Right lobe of liver (tissue), 6 donors: ENCODE results near the gene CPNE4. TPM values are rescaled to one million over a fixed set of nuclear protein-coding genes. Genes with fewer than 3 reads are reported as not detected.

Experiments
- ATAC-seq, 4 donors: fragments of 200-7000 bp; cut with Tn5 transposase; one replicate each; pipeline ENCODE4 v1.9.1; 2020; ENCODE audit warnings: mild to moderate bottlenecking in 4 of 4, moderate library complexity in 4 of 4
- DNase-seq, 3 donors: peaks; one replicate each; pipeline ENCODE4 v3.0.0-alpha.2; 2020
- H3K27ac ChIP-seq, 3 donors: fragments of 200-600 bp; one replicate each; pipeline ENCODE4 v1.8.0; 2022
- H3K27me3 ChIP-seq, 2 donors: fragments of 200-600 bp; one replicate each; pipeline ENCODE4 v1.8.0; 2022
- H3K36me3 ChIP-seq, 4 donors: fragments of 200-600 bp; sonication (generic) in 1 of 4; one replicate each; pipeline versions ENCODE4 v1.5.1 to v1.8.0; 2017 to 2022; ENCODE audit warnings: control low read depth in 1 of 4
- H3K4me1 ChIP-seq, 4 donors: fragments of 200-600 bp; sonication (generic) in 1 of 4; one replicate each; pipeline versions ENCODE4 v1.5.1 to v1.8.0; 2017 to 2022; ENCODE audit warnings: control low read depth in 1 of 4
- H3K4me3 ChIP-seq, 3 donors: fragments of 200-600 bp; one replicate each; pipeline ENCODE4 v1.8.0; 2022
- H3K9me3 ChIP-seq, 4 donors: fragments of 200-600 bp; sonication (generic) in 1 of 4; one replicate each; pipeline versions ENCODE4 v1.5.1 to v1.8.0; 2017 to 2022; ENCODE audit warnings: control low read depth in 1 of 4
- CTCF ChIP-seq, 4 donors: fragments of 200-600 bp in 3 of 4; fragments of 450-650 bp in 1 of 4; IDR thresholded peaks; one replicate each; pipeline versions ENCODE4 v1.5.1 to v1.8.0; 2016 to 2022; ENCODE audit warnings: antibody characterized with exemption in 4 of 4, mild to moderate bottlenecking in 2 of 4
- POLR2A ChIP-seq: fragments of 450-650 bp; IDR thresholded peaks from one replicate; pipeline ENCODE4 v1.6.1; 2017; ENCODE audit warnings: antibody characterized with exemption, mild to moderate bottlenecking
- WGBS: methylation state at CpG from one replicate; pipeline ENCODE4 v1.1.6; 2018; ENCODE audit warnings: low coverage, low lambda C conversion rate; ENCODE audit not compliant: insufficient coverage; ENCODE audit errors: missing lambda C conversion rate; 5-methylcytosine and 5-hydroxymethylcytosine counted together
- intact Hi-C, 2 donors: fragments of 100-400 bp; cut with DNase I; formaldehyde crosslinking; loops; one replicate each; pipeline versions ENCODE4 v1.11.2 to v1.14.1; 2022
- total RNA-seq, 6 experiments: library from RNA; depleted of rRNA in 2 of 6; stranded (reverse); fragments of >200 nt in 2 of 6; fragmentation: NEBNext Ultra II Directional in 3 of 6; extraction: Animal tissue kit (Norgen Biotek cat#: 25700) in 3 of 6; gene quantifications; one replicate each; pipeline versions ENCODE4 v1.1.0 to v1.2.4, GENCODE V29; 2016 to 2023
- donor health status: DM: no; HTN: yes; CAD: no.
- donor health status: DM: no; HTN: no; CAD: no.
- donor health status: DM: no; HTN: no; CAD: no.
- donor health status: DM: no; HTN: yes; CAD: no.
- donor health status: DM: no; HTN: yes; CAD: no.

The CPNE4 gene
- total RNA-seq, 6 experiments from 2014 or later: not detected

- Histone ChIP-seq H3K27me3 (no peaks in the 10 kb centered on the region), H3K27ac (no peak overlapping the region), H3K36me3 (no peaks in the 10 kb centered on the region), H3K4me3 (no peak overlapping the region), H3K4me1 (no peaks in the 10 kb centered on the region), H3K9me3 (no peaks in the 10 kb centered on the region)
- no peak for DNase-seq
- intact Hi-C loops: no loop called here
- TF ChIP-seq CTCF (IDR thresholded peaks at IDR 0.05) (no peak), POLR2A (no peak)
- ATAC-seq: no peak
- no CpG with 5 or more reads among the region's 1 CpG for WGBS
Observed at GRCh38 chr3:131591394-131592014, 443.3 kb downstream of the CPNE4 start.

DNA sequence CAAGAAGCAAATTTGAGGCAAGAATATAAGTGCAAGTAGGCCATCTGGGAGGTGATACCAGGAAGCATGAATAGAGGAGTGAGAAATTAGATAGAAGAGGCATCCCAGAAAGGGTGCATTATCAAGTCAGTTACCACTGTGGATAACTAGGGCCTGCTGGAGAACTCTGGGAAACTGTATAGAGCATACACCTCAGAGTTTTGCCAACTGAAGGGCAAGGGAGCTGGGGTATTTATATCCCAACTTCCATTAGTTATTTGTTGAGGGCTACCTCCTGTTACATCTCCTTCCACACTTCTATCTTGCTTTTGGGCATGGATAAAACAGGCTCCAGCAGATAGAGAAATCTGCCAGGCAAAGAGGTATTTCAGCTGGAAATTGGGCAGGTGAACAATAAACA, 448.5 kb downstream of the CPNE4 start:
- intact Hi-C loops: no loop called here
- no peaks in the 10 kb centered on the region for H3K27me3 ChIP-seq
- H3K4me3 ChIP-seq: no peak overlapping the region
- no peaks in the 10 kb centered on the region for H3K4me1 ChIP-seq
- H3K27ac ChIP-seq: no peak overlapping the region
- no peak for DNase-seq
- H3K9me3 ChIP-seq: no peaks in the 10 kb centered on the region
- TF ChIP-seq CTCF (IDR thresholded peaks at IDR 0.05) (no peak), POLR2A (no peak)
- no peaks in the 10 kb centered on the region for H3K36me3 ChIP-seq
- ATAC-seq: no peak

DNA sequence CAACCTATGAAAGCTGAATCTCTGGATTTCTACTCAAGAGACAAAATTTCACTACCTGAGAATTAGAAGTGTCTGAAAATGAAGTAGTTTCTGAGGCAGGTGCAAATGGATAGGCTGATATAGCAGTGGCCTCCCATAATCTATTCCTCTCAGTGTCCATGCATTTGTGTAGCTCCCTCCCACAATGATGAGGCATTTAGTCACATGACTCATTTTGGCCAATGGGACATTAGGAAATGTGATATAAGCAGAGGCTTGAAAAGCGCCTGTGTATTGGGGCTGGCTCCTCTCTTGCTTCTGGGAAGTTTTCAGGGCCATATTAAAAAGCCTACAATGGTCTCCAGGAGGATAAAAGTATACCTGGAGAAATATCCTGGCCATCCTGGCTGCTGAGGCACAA, 452.4 kb downstream of the CPNE4 start:
- H3K27me3 ChIP-seq: no peaks in the 10 kb centered on the region
- 100% methylated on average over 1 of the region's 1 CpG for WGBS
- ATAC-seq: no peak

GRCh38 chr3:131568460-131568859, 466.4 kb downstream of the CPNE4 start:
- no peaks in the 10 kb centered on the region for H3K4me1 ChIP-seq
- H3K36me3 ChIP-seq: no peaks in the 10 kb centered on the region
- TF ChIP-seq POLR2A: no peak
- no peak for TF ChIP-seq CTCF (IDR thresholded peaks at IDR 0.05)
- no peak overlapping the region for H3K27ac ChIP-seq
- 46% methylated on average over 5 of the region's 5 CpGs for WGBS
- DNase-seq (no peak), ATAC-seq (no peak)
- H3K9me3 ChIP-seq: no peaks in the 10 kb centered on the region
- intact Hi-C loops: no loop called here
- no peaks in the 10 kb centered on the region for H3K27me3 ChIP-seq
- no peak overlapping the region for H3K4me3 ChIP-seq

More for the DNA sequence above, 452.4 kb downstream of the CPNE4 start:
- no peak overlapping the region for H3K4me3 ChIP-seq
- intact Hi-C loops: no loop called here
- no peak overlapping the region for H3K27ac ChIP-seq
- H3K9me3 ChIP-seq: no peaks in the 10 kb centered on the region
- no peaks in the 10 kb centered on the region for H3K36me3 ChIP-seq
- DNase-seq: no peak
- no peaks in the 10 kb centered on the region for H3K4me1 ChIP-seq
- TF ChIP-seq POLR2A: no peak
- no peak for TF ChIP-seq CTCF (IDR thresholded peaks at IDR 0.05)

GRCh38 chr3:131564812-131565211, 470.0 kb downstream of the CPNE4 start:
- Histone ChIP-seq H3K4me3 (no peak overlapping the region), H3K27ac (no peak overlapping the region), H3K27me3 (no peaks in the 10 kb centered on the region), H3K9me3 (no peaks in the 10 kb centered on the region), H3K36me3 (no peaks in the 10 kb centered on the region), H3K4me1 (no peaks in the 10 kb centered on the region)
- intact Hi-C loops: no loop called here
- ATAC-seq: no peak
- no peak for TF ChIP-seq POLR2A
- no peak for TF ChIP-seq CTCF (IDR thresholded peaks at IDR 0.05)
- DNase-seq: no peak
- WGBS: 42% methylated on average over 4 of the region's 4 CpGs
